Heart left ventricle (tissue), 16 donors: Measurements from ENCODE around the gene LAMC3. TPM values are rescaled to one million over a fixed set of nuclear protein-coding genes. Genes with fewer than 3 reads are reported as not detected.
A peak's percentile ranks its signal among the peaks of the same experiment; 100 is the strongest.

Source experiments
- ATAC-seq, 4 donors: fragments of 200-7000 bp; cut with Tn5 transposase; one replicate each; pipeline ENCODE4 v1.9.1; 2020 to 2022; ENCODE audit warnings: moderate library complexity in 4 of 4, mild to moderate bottlenecking in 3 of 4, moderate number of reproducible peaks in 1 of 4
- DNase-seq, 5 donors: peaks; one replicate each; pipeline ENCODE4 v3.0.0-alpha.2; 2020
- H3K27ac ChIP-seq, 12 donors: fragments of 200-600 bp; sonication (generic) in 4 of 12; one replicate each; pipeline versions ENCODE4 v1.5.0 to v1.8.0; 2016 to 2022; ENCODE audit warnings: mild to moderate bottlenecking in 2 of 12
- H3K27me3 ChIP-seq, 9 donors: fragments of 200-600 bp; sonication (generic) in 2 of 9; one replicate each; pipeline versions ENCODE4 v1.5.1 to v1.8.0; 2016 to 2022; ENCODE audit warnings: mild to moderate bottlenecking in 3 of 9
- H3K36me3 ChIP-seq, 9 donors: fragments of 200-600 bp; sonication (generic) in 2 of 9; one replicate each; pipeline versions ENCODE4 v1.5.0 to v1.8.0; 2018 to 2022; ENCODE audit warnings: mild to moderate bottlenecking in 2 of 9
- H3K4me1 ChIP-seq, 12 donors: fragments of 200-600 bp; sonication (generic) in 4 of 12; one replicate each; pipeline versions ENCODE4 v1.5.0 to v1.8.0; 2016 to 2022; ENCODE audit warnings: mild to moderate bottlenecking in 3 of 12
- H3K4me3 ChIP-seq, 12 donors: fragments of 200-600 bp; sonication (generic) in 4 of 12; one replicate each; pipeline versions ENCODE4 v1.5.0 to v1.8.0; 2017 to 2022; ENCODE audit warnings: mild to moderate bottlenecking in 9 of 12, moderate library complexity in 4 of 12
- H3K9me3 ChIP-seq, 12 donors: fragments of 200-600 bp; sonication (generic) in 4 of 12; one replicate each; pipeline versions ENCODE4 v1.5.0 to v1.8.0; 2016 to 2022; ENCODE audit warnings: mild to moderate bottlenecking in 1 of 12
- CTCF ChIP-seq, 12 donors: fragments of 200-600 bp; sonication (generic) in 4 of 12; IDR thresholded peaks; one replicate each; pipeline versions ENCODE4 v1.5.0 to v1.8.0; 2018 to 2022; ENCODE audit warnings: antibody characterized with exemption in 12 of 12, mild to moderate bottlenecking in 5 of 12
- POLR2A ChIP-seq, 2 donors: fragments of 450-650 bp; IDR thresholded peaks; one replicate each; pipeline ENCODE4 v1.6.1; 2017; ENCODE audit warnings: antibody characterized with exemption in 2 of 2, mild to moderate bottlenecking in 2 of 2, moderate library complexity in 2 of 2
- WGBS, 4 donors: extraction: QIAGEN DNeasy Blood & Tissue Kit in 2 of 4; methylation state at CpG; one replicate each; pipeline versions ENCODE4 v1.1.5 to v1.1.7; 2013 to 2018; 5-methylcytosine and 5-hydroxymethylcytosine counted together
- intact Hi-C, 10 donors: fragments of 100-400 bp; cut with DNase I; formaldehyde crosslinking; loops; one replicate each; pipeline versions ENCODE4 v1.11.1 to v1.14.2; 2022
- polyA plus RNA-seq, 2 donors: library from polyadenylated mRNA; stranded (reverse); fragments of 200-250 nt; gene quantifications; one replicate each; pipeline ENCODE4 v1.2.3, GENCODE V29; 2013
- total RNA-seq, 9 donors: library from RNA; depleted of rRNA in 2 of 9; stranded (reverse); fragments of >200 nt in 2 of 9; fragmentation: NEBNext Ultra II Directional in 3 of 9; extraction: Animal tissue kit (Norgen Biotek cat#: 25700) in 3 of 9; gene quantifications; one replicate each; pipeline versions ENCODE4 v1.1.0 to v1.2.4, GENCODE V29; 2016 to 2023
- donor health status: ischemic (EF 13 %, LVEDD 7.1; RV severe dilation, severe dysfunction).
- donor health status: healthy with polysubstance abuse.
- donor health status: DM: no; HTN: yes; CAD: no.
- donor health status: DM: no; HTN: no; CAD: no.
- donor health status: ischemic (EF 25% LVEDD 6.9; RV normal size, moderate dysfunction).
- donor health status: ischemic (EF 25% LVEDD 5.7; RV mildly dilated, moderate dysfunction).
- donor health status: healthy.
- donor health status: DM: yes; HTN: yes; CAD: no.
- donor health status: ischemic (EF 35%, LVEDD 5.7; RV mildly dilated, moderate dysfunction).
- donor health status: nonischemic (EF 11% LVEDD 7.7; RV severe dilation, severe dysfunction).
- donor health status: DM: yes; HTN: yes; CAD: no.
- donor health status: PGD.
- donor health status: ischemic (EF 29% LVEDD 5.4; RV normal size, mild dysfunction).
- donor health status: nonischemic (EF 23%, LVEDD 6.1; RV moderate dilation, normal function).

The LAMC3 gene
- total and polyA plus RNA-seq, 11 donors: 0.11 to 1.8 (median 0.67) TPM

DNA sequence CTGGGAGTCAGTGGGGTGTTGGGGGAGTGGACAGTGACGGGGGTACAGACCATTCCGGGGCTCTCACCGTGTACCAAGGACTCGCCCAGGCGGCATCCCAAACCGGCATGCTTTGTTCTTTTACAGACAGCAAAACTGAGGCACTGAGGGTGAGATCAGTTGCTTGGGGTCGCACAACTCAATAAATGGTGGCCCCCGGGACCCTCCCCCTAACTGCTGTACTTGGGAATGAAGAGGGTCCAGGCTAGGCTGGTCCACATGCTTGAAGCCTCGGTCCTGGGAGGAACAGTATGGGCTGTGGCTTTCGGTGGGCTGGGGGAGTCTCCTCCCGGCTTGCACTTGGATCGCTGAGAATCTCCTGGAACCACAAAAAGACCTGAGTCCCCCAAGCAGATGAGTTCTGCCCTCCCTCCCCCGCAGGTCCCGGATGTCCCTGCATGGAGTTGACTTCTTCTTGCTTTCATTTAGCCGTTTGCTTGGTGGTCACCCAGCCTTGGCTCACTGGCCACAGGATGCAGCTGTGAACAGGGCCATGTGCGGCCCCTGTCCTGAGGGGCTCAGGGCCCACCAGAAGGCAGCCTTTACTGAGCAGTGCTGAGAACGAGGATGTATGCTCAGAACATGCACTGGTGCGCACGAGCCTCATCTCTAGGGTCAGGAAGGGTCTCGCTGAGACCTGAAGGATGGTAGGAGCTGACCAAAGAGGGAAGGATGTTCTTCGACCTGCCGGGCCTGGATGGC, 4.2 kb downstream of the LAMC3 start:
- H3K9me3 ChIP-seq: no peaks in the 10 kb centered on the region
- H3K27me3 ChIP-seq: peaks cover 0 to 32% (median 16%) of the 10 kb centered on the region in 9 donors
- DNase-seq (peak in 2 of 5 donors; percentile 9 to 21), ATAC-seq (peak in 1 of 4 donors; percentile 10)
- 79 to 88% (median 85%) methylated on average over 9 to 22 of the region's 22 CpGs for WGBS, 4 donors
- H3K4me3 ChIP-seq: no peak overlapping the region
- intact Hi-C loops: no loop called here
- TF ChIP-seq POLR2A (IDR thresholded peaks at IDR 0.05): no peak
- TF ChIP-seq CTCF (IDR thresholded peaks at IDR 0.05): no peak
- peak overlapping the region in 2 of 12 donors; percentile 9 to 10 for H3K27ac ChIP-seq
- H3K4me1 ChIP-seq: peaks cover 0 to 9% (median 0%) of the 10 kb centered on the region in 12 donors
- no peaks in the 10 kb centered on the region for H3K36me3 ChIP-seq

DNA sequence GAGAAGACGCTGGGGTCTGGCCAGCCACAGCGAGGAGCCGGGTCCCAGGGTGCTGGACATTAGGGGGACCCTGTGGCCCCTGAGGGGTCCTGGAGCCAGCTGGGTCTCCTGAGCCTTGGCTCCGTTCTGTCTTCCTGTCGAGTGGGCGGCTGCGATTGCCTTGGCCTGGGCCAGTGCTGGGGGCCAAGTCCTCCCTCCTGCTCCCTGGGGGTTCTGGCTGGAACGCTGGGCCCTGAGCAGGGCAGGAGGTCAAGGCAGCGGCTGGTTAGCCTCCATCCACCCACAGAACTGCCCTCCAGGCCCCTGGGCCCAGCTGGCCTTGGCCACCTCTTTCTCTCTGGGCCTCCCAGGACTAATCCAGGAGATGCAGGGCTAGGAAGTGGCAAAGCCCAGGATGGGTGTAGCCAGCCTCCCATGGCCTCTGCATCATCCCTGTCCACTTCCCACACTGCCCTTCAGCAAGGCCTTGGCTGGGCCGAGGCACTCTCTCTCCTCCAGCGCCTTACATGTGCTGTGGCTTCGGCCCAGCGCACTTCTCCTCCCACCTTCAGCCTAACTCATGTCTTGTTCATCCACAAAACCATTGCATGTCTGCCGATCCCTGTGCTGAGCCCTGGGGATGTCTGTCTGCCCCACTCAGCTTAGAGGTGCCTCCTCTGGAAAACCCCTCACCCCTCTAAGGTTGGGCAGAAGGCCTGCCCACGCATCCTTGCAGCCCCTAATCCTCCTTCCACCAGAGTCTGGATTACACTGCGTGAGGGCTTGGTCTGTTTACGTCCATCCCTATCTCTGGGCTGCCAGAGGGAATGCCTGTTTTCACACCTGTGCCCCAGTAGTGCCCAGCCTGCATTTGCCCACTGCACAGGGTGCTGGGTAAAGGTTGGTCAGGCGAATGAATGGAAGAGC, 5.0 kb downstream of the LAMC3 start:
- DNase-seq: peak in 3 of 5 donors; percentile 30 to 61 (median 57)
- Histone ChIP-seq H3K4me3 (no peak overlapping the region), H3K27ac (no peak overlapping the region), H3K27me3 (peaks cover 0 to 25% (median 11%) of the 10 kb centered on the region in 9 donors), H3K36me3 (no peaks in the 10 kb centered on the region), H3K9me3 (no peaks in the 10 kb centered on the region), H3K4me1 (peaks cover 0 to 4% (median 0%) of the 10 kb centered on the region in 12 donors)
- intact Hi-C loops: no loop called here
- WGBS, 4 donors: 63 to 83% (median 74%) methylated on average over 14 to 18 of the region's 18 CpGs
- ATAC-seq: peak in 3 of 4 donors; percentile 38 to 64 (median 53)
- no peak for TF ChIP-seq POLR2A (IDR thresholded peaks at IDR 0.05)
- no peak for TF ChIP-seq CTCF (IDR thresholded peaks at IDR 0.05)

GRCh38 chr9:131015112-131015511, 6.1 kb downstream of the LAMC3 start:
- H3K27me3 ChIP-seq: peaks cover 0 to 15% (median 5%) of the 10 kb centered on the region in 9 donors
- no peak overlapping the region for H3K27ac ChIP-seq
- no peak for ATAC-seq
- 82 to 89% (median 86%) methylated on average over 5 to 8 of the region's 8 CpGs for WGBS, 4 donors
- intact Hi-C loops: no loop called here
- H3K4me3 ChIP-seq: no peak overlapping the region
- H3K4me1 ChIP-seq: no peaks in the 10 kb centered on the region
- no peak for TF ChIP-seq CTCF (IDR thresholded peaks at IDR 0.05)
- no peak for TF ChIP-seq POLR2A (IDR thresholded peaks at IDR 0.05)
- peak in 2 of 5 donors; percentile 15 to 21 for DNase-seq
- H3K36me3 ChIP-seq: no peaks in the 10 kb centered on the region
- peaks cover 0 to 2% (median 0%) of the 10 kb centered on the region in 12 donors for H3K9me3 ChIP-seq
